ENCODE measurements around the gene ANXA5. TPM values are rescaled to one million over a fixed set of nuclear protein-coding genes. Genes with fewer than 3 reads are reported as not detected.

Gene ANXA5
- total and polyA plus RNA-seq, 9 of the 15 experiments (the other 6 are each of a cell fraction or from before 2014, with no cell fraction given) = 49.9 to 131 (median 84.5) TPM

- TF ChIP-seq VEZF1 (CRISPR knock-in tag; IDR thresholded peaks at IDR 0.05) = no peak
- no peak for TF ChIP-seq RBM17 (IDR thresholded peaks at IDR 0.05; ENCODE audit: borderline replicate concordance, low read depth, low read length)
- TF ChIP-seq, protein P1, sequence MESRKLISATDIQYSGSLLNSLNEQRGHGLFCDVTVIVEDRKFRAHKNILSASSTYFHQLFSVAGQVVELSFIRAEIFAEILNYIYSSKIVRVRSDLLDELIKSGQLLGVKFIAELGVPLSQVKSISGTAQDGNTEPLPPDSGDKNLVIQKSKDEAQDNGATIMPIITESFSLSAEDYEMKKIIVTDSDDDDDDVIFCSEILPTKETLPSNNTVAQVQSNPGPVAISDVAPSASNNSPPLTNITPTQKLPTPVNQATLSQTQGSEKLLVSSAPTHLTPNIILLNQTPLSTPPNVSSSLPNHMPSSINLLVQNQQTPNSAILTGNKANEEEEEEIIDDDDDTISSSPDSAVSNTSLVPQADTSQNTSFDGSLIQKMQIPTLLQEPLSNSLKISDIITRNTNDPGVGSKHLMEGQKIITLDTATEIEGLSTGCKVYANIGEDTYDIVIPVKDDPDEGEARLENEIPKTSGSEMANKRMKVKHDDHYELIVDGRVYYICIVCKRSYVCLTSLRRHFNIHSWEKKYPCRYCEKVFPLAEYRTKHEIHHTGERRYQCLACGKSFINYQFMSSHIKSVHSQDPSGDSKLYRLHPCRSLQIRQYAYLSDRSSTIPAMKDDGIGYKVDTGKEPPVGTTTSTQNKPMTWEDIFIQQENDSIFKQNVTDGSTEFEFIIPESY (CRISPR knock-in tag; IDR thresholded peaks at IDR 0.05) = no peak
- TF ChIP-seq ZNF175 (CRISPR knock-in tag; IDR thresholded peaks at IDR 0.05; ENCODE audit: low read depth) = no peak
These were observed 44.1 kb upstream of the ANXA5 start (continued) for GRCh38 chr4:121740796-121741409.

- Histone ChIP-seq H3K4me2 (ENCODE audit: insufficient read depth, low read length) (no peak overlapping the region), H3K9me3 (replicated peaks; ENCODE audit: control insufficient read depth, insufficient read depth, low read depth, low read length) (no peaks in the 10 kb centered on the region), H3K79me2 (ENCODE audit: control insufficient read depth, insufficient read depth, low read length) (no peaks in the 10 kb centered on the region), H2AFZ (ENCODE audit: low read depth, low read length) (no peak overlapping the region), H3K27me3 (ENCODE audit: control insufficient read depth in 2 of 2, insufficient read depth in 2 of 2, low read length in 2 of 2) (peaks cover 0 to 12% of the 10 kb centered on the region in 2 experiments; a peak in 4 of 5 replicates), H3K9ac (ENCODE audit: insufficient read depth in 1 of 2, low read depth in 2 of 2, low read length in 2 of 2) (no peak overlapping the region), H3K4me1 (replicated peaks in 1 of 2; ENCODE audit: control insufficient read depth in 2 of 2, insufficient read depth in 2 of 2, low read length in 2 of 2) (no peaks in the 10 kb centered on the region), H3K4me3 (no peak overlapping the region), H3K27ac (ENCODE audit: extremely low read depth, low read depth, low read length) (no peak overlapping the region), H3K9me1 (ENCODE audit: control insufficient read depth, insufficient read depth, low read length) (no peaks in the 10 kb centered on the region), H3K36me3 (ENCODE audit: control insufficient read depth, insufficient read depth, low read length) (no peaks in the 10 kb centered on the region), H4K20me1 (replicated peaks; ENCODE audit: control insufficient read depth, insufficient read depth, low read length) (no peaks in the 10 kb centered on the region)
- ChIA-PET POLR2A (interaction anchor here (1.0 kb wide), 1 partner anchor 62 kb away, joined by 3 read pairs; the partner anchor contains the start of gene EXOSC9), CTCF (ENCODE audit: low intra/inter-chr PET ratio) (no interaction called here)
- BruUV-seq (replicated peaks) = no TSS peak
- DNase-seq (ENCODE audit: extremely low read depth in 1 of 4, low spot score in 3 of 4) (no peak), FAIRE-seq (no peak), ATAC-seq (no peak)
- intact Hi-C loops (cut with micrococcal nuclease) (loop anchor here (5.0 to 10.0 kb wide), 2 partner anchors 547 to 1585 kb away; no protein-coding TSS in a partner anchor), in situ Hi-C loops (cut with MboI) (loop anchor here (5.0 to 10.0 kb wide), 2 partner anchors 255 to 367 kb away; no protein-coding TSS in a partner anchor)
- WGBS (ENCODE audit: insufficient coverage, low coverage, missing lambda C conversion rate) = 3% methylated on average over 2 of the region's 2 CpGs
- TF ChIP-seq KAT2B (IDR thresholded peaks at IDR 0.05; ENCODE audit: low read depth, low read length) = no peak
- no peak for TF ChIP-seq POLR2B (IDR thresholded peaks at IDR 0.05; ENCODE audit: low read depth, partially characterized antibody)
- TF ChIP-seq, protein P2, sequence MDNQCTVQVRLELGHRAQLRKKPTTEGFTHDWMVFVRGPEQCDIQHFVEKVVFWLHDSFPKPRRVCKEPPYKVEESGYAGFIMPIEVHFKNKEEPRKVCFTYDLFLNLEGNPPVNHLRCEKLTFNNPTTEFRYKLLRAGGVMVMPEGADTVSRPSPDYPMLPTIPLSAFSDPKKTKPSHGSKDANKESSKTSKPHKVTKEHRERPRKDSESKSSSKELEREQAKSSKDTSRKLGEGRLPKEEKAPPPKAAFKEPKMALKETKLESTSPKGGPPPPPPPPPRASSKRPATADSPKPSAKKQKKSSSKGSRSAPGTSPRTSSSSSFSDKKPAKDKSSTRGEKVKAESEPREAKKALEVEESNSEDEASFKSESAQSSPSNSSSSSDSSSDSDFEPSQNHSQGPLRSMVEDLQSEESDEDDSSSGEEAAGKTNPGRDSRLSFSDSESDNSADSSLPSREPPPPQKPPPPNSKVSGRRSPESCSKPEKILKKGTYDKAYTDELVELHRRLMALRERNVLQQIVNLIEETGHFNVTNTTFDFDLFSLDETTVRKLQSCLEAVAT (IDR thresholded peaks at IDR 0.05) = no peak
- TF ChIP-seq, protein P3, sequence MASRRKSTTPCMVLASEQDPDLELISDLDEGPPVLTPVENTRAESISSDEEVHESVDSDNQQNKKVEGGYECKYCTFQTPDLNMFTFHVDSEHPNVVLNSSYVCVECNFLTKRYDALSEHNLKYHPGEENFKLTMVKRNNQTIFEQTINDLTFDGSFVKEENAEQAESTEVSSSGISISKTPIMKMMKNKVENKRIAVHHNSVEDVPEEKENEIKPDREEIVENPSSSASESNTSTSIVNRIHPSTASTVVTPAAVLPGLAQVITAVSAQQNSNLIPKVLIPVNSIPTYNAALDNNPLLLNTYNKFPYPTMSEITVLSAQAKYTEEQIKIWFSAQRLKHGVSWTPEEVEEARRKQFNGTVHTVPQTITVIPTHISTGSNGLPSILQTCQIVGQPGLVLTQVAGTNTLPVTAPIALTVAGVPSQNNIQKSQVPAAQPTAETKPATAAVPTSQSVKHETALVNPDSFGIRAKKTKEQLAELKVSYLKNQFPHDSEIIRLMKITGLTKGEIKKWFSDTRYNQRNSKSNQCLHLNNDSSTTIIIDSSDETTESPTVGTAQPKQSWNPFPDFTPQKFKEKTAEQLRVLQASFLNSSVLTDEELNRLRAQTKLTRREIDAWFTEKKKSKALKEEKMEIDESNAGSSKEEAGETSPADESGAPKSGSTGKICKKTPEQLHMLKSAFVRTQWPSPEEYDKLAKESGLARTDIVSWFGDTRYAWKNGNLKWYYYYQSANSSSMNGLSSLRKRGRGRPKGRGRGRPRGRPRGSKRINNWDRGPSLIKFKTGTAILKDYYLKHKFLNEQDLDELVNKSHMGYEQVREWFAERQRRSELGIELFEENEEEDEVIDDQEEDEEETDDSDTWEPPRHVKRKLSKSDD (conservative IDR thresholded peaks at IDR 0.05; ENCODE audit: low read length) = no peak
- no peak for TF ChIP-seq TRIM25 (IDR thresholded peaks at IDR 0.05; ENCODE audit: borderline replicate concordance)
These were observed 42.8 kb upstream of the ANXA5 start for GRCh38 chr4:121739575-121739974.
